Smooth muscle cell (in vitro differentiated cells): ENCODE measurements around the gene PTGFRN. TPM values are rescaled to one million over a fixed set of nuclear protein-coding genes. Genes with fewer than 3 reads are reported as not detected.

Experiments
- DNase-seq: peaks from one replicate; lab custom pipeline; 2025; ENCODE audit not compliant: unreplicated experiment; lab: John Stamatoyannopoulos, UW
- H2AFZ ChIP-seq: fragments of 200-600 bp; sonication (generic); 2 replicates; pipeline ENCODE4 v1.6.0; 2016; ENCODE audit warnings: antibody characterized with exemption, low read depth, mild to moderate bottlenecking
- H3F3A ChIP-seq: fragments of 200-600 bp; sonication (generic); 2 replicates; pipeline ENCODE4 v1.6.0; 2017; ENCODE audit warnings: antibody characterized with exemption, low read depth
- H3K27ac ChIP-seq: fragments of 200-600 bp; sonication (generic); 2 replicates; pipeline ENCODE4 v1.5.1; 2016; ENCODE audit warnings: low read depth, mild to moderate bottlenecking
- H3K27me3 ChIP-seq: fragments of 200-600 bp; sonication (generic); 2 replicates; pipeline ENCODE4 v1.6.1; 2016; ENCODE audit warnings: low read depth, mild to moderate bottlenecking
- H3K36me3 ChIP-seq: fragments of 200-600 bp; sonication (generic); 2 replicates; pipeline ENCODE4 v1.5.1; 2016; ENCODE audit warnings: low read depth
- H3K4me1 ChIP-seq: fragments of 200-600 bp; sonication (generic); 2 replicates; pipeline ENCODE4 v1.5.1; 2016; ENCODE audit warnings: low read depth
- H3K4me2 ChIP-seq: fragments of 200-600 bp; sonication (generic); 2 replicates; pipeline ENCODE4 v1.6.0; 2016; ENCODE audit warnings: mild to moderate bottlenecking
- H3K4me3 ChIP-seq: fragments of 200-600 bp; sonication (generic); 2 replicates; pipeline ENCODE4 v1.5.1; 2016; ENCODE audit warnings: mild to moderate bottlenecking
- H3K79me2 ChIP-seq: fragments of 200-600 bp; sonication (generic); 2 replicates; pipeline ENCODE4 v1.6.0; 2016; ENCODE audit warnings: low read depth, mild to moderate bottlenecking
- H3K9ac ChIP-seq: fragments of 200-600 bp; sonication (generic); 2 replicates; pipeline ENCODE4 v1.6.0; 2016; ENCODE audit warnings: low read depth
- H3K9me3 ChIP-seq: fragments of 200-600 bp; sonication (generic); replicated peaks from 2 replicates; pipeline ENCODE4 v1.5.1; 2016; ENCODE audit warnings: low read depth
- H4K20me1 ChIP-seq: fragments of 200-600 bp; sonication (generic); 2 replicates; pipeline ENCODE4 v1.6.0; 2016; ENCODE audit warnings: low read depth
- CTCF ChIP-seq: fragments of 200-600 bp; sonication (generic); IDR thresholded peaks from 2 replicates; pipeline ENCODE4 v1.5.1; 2017; ENCODE audit warnings: borderline replicate concordance, mild to moderate bottlenecking, antibody characterized with exemption; ENCODE audit not compliant: insufficient read depth, poor library complexity, severe bottlenecking
- WGBS: methylation state at CpG from one replicate; pipeline ENCODE4 v1.1.7; 2016; ENCODE audit warnings: low lambda C conversion rate; 5-methylcytosine and 5-hydroxymethylcytosine counted together
- polyA plus RNA-seq: library from polyadenylated mRNA; unstranded; fragments of >200 nt; fragmentation: Nextera tagmentation; extraction: Ambion mirVana; gene quantifications from 2 replicates; pipeline ENCODE4 v1.2.1, GENCODE V29; 2016
- total RNA-seq: library from RNA; depleted of rRNA; stranded (reverse); fragments of >200 nt; gene quantifications from 2 replicates; pipeline ENCODE4 v1.2.3, GENCODE V29; 2014

Gene PTGFRN
- total and polyA plus RNA-seq, 2 experiments from 2014 or later, result 64.2 to 97.9 TPM

GRCh38 chr1:116945421-116945820 lies 35.7 kb downstream of the PTGFRN start:
- no peak for TF ChIP-seq CTCF
- 80% methylated on average over 5 of the region's 5 CpGs for WGBS
- Histone ChIP-seq H3K27me3 (no peaks in the 10 kb centered on the region), H3K9ac (no peak overlapping the region), H2AFZ (no peak overlapping the region), H3K4me3 (no peak overlapping the region), H3K79me2 (no peaks in the 10 kb centered on the region), H3K4me2 (no peak overlapping the region), H3K4me1 (peaks cover 25% of the 10 kb centered on the region), H3K27ac (no peak overlapping the region), H3K36me3 (peaks cover 11% of the 10 kb centered on the region), H3K9me3 (no peaks in the 10 kb centered on the region), H4K20me1 (peaks cover 62% of the 10 kb centered on the region), H3F3A (no peaks in the 10 kb centered on the region)
- no peak for DNase-seq

- TF ChIP-seq CTCF, result no peak
- Histone ChIP-seq H3F3A (no peaks in the 10 kb centered on the region), H3K4me1 (peaks cover 25% of the 10 kb centered on the region), H3K4me3 (no peak overlapping the region), H3K9ac (no peak overlapping the region), H3K79me2 (no peaks in the 10 kb centered on the region), H2AFZ (no peak overlapping the region), H3K36me3 (peaks cover 11% of the 10 kb centered on the region), H3K4me2 (no peak overlapping the region), H4K20me1 (peaks cover 61% of the 10 kb centered on the region), H3K27me3 (no peaks in the 10 kb centered on the region), H3K27ac (no peak overlapping the region), H3K9me3 (no peaks in the 10 kb centered on the region)
- DNase-seq, result no peak
- WGBS, result 100% methylated on average over 1 of the region's 1 CpG
These were observed 36.3 kb downstream of the PTGFRN start for GRCh38 chr1:116945996-116946395.

GRCh38 chr1:116947092-116947860 lies 37.6 kb downstream of the PTGFRN start:
- Histone ChIP-seq H4K20me1 (peaks cover 62% of the 10 kb centered on the region), H2AFZ (no peak overlapping the region), H3K27ac (no peak overlapping the region)

More at GRCh38 chr1:116947092-116947860, 37.6 kb downstream of the PTGFRN start:
- WGBS, result 66% methylated on average over 5 of the region's 5 CpGs
- no peak for DNase-seq
- no peak for TF ChIP-seq CTCF
- H3K4me2 ChIP-seq, result no peak overlapping the region
- H3K4me3 ChIP-seq, result no peak overlapping the region
- no peaks in the 10 kb centered on the region for H3K9me3 ChIP-seq
- no peaks in the 10 kb centered on the region for H3K27me3 ChIP-seq
- no peaks in the 10 kb centered on the region for H3F3A ChIP-seq
- H3K4me1 ChIP-seq, result peaks cover 31% of the 10 kb centered on the region
- no peaks in the 10 kb centered on the region for H3K79me2 ChIP-seq
- H3K36me3 ChIP-seq, result peaks cover 11% of the 10 kb centered on the region
- no peak overlapping the region for H3K9ac ChIP-seq
